ENCODE results near the gene DCTN1.

DNA sequence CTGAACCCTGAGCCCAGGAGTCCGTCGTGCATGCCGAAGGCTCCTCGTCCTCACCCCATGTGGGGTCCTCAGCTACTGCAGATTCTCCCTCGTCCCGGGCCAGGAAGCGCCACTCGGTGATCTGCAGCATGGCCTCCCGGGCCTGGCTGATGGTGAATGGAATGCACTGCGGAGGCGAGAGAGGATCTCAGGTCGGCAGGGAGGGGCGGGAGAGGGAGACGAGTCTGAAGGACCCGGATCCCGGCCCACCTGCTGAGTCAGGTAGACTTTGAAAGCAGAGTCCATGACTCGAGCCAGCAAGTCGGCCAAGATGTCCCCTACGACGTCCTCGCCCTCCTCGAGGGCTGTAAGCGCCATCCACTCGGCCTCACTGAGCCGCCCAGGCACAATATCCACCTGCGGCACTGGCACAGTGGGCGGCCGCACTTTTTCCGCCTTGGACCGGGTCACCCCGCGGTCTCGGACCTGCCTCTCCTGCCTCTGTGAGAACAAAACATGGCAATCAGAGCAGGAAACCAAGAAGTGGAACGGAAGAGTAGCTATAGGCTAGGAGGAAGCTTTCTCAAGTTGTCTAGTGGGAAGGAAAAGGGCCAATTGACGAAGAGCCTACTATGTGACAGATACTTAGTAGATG, 35.8 kb upstream of the DCTN1 start:
- TF ChIP-seq CTCF (conservative IDR thresholded peaks at IDR 0.05 in 1 of 2, IDR thresholded peaks at IDR 0.05 in 1 of 2; ENCODE audit: low read depth in 1 of 2, low read length in 2 of 2): no peak
- TF ChIP-seq EZH2 (IDR thresholded peaks at IDR 0.05; ENCODE audit: low read length, missing control alignments): no peak
